HUES48 (cell line): ENCODE data around the gene DAGLA.

ENCODE experiments used
- H3K27ac ChIP-seq: one replicate; pipeline ENCODE4 v1.7.0; 2013; ENCODE audit warnings: low read depth, low read length, inconsistent platforms
- H3K27me3 ChIP-seq: 2 replicates; pipeline ENCODE4 v1.6.1; 2013; ENCODE audit warnings: mild to moderate bottlenecking, low read length; ENCODE audit not compliant: control insufficient read depth, insufficient read depth
- H3K36me3 ChIP-seq: 2 replicates; pipeline ENCODE4 v1.6.1; 2013; ENCODE audit warnings: low read length; ENCODE audit not compliant: control insufficient read depth, insufficient read depth
- H3K4me1 ChIP-seq: 2 replicates; pipeline ENCODE4 v1.6.1; 2013; ENCODE audit warnings: mild to moderate bottlenecking, low read length; ENCODE audit not compliant: control insufficient read depth, insufficient read depth
- H3K4me3 ChIP-seq: 2 replicates; pipeline ENCODE4 v1.5.1; 2013; ENCODE audit warnings: mild to moderate bottlenecking, low read depth, low read length
- H3K9ac ChIP-seq: 2 replicates; pipeline ENCODE4 v1.6.1; 2013; ENCODE audit warnings: mild to moderate bottlenecking, low read depth, low read length, moderate library complexity
- H3K9me3 ChIP-seq: 2 replicates; pipeline ENCODE4 v1.6.1; 2013; ENCODE audit warnings: low read length; ENCODE audit not compliant: control insufficient read depth, insufficient read depth

The DAGLA gene

DNA sequence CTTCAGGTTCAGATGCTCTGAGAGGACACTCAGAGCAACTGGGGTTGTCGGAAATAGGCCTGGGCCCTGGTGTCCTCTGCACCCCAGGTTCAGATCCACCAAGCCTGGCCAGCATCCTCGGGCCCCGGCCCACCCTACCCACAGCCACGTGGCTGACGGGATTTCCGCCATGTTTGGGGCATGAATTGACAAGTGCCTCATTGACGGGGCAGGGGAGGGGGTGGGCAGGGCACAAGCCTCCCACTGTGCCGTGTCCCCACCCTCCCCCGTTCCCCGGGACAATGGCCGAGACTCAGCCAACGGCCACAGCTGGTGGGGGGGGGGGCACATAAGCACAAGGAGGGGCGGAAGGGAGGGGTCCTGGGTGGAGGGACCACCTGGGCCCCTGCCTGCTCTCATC, 80.8 kb downstream of the DAGLA start:
- Histone ChIP-seq H3K9ac (no peak overlapping the region), H3K4me1 (peaks cover 17% of the 10 kb centered on the region), H3K27ac (no peak overlapping the region), H3K4me3 (no peak overlapping the region), H3K9me3 (no peaks in the 10 kb centered on the region), H3K36me3 (no peaks in the 10 kb centered on the region), H3K27me3 (no peaks in the 10 kb centered on the region)

GRCh38 chr11:61761440-61762222, 81.4 kb downstream of the DAGLA start:
- Histone ChIP-seq H3K27ac (no peak overlapping the region), H3K4me1 (peaks cover 10% of the 10 kb centered on the region; the same call in 1 of the 2 replicates), H3K4me3 (no peak overlapping the region), H3K9me3 (no peaks in the 10 kb centered on the region), H3K9ac (no peak overlapping the region), H3K27me3 (no peaks in the 10 kb centered on the region), H3K36me3 (no peaks in the 10 kb centered on the region)

DNA sequence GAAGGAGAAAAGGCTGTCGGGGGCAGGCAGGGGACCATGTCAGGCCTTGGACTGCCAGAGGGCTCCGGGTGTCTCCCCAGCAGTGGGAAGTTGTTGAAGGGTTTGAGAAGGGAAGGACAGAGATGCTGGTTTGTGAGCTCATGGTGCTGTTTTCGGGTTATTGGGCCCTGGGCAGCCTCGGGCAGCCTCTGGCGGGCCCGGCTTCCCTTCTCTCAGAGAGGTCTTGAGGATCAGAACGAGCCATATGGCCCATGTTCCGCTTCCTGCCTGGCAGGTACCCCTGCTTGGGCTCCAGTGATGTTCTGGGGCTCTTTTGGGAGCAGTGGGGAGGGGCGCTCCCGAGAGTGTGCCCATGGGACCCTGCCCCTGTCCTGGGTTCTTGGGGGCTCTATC, 82.0 kb downstream of the DAGLA start:
- Histone ChIP-seq H3K9ac (no peak overlapping the region), H3K4me1 (peaks cover 9% of the 10 kb centered on the region; the same call in 1 of the 2 replicates)

GRCh38 chr11:61762798-61763197, 82.6 kb downstream of the DAGLA start:
- Histone ChIP-seq H3K9ac (no peak overlapping the region), H3K27me3 (no peaks in the 10 kb centered on the region), H3K36me3 (no peaks in the 10 kb centered on the region), H3K4me1 (peaks cover 9% of the 10 kb centered on the region; the same call in 1 of the 2 replicates), H3K27ac (no peak overlapping the region), H3K4me3 (no peak overlapping the region), H3K9me3 (no peaks in the 10 kb centered on the region)

More for the DNA sequence above, 82.0 kb downstream of the DAGLA start:
- Histone ChIP-seq H3K9me3 (no peaks in the 10 kb centered on the region), H3K4me3 (no peak overlapping the region), H3K27me3 (no peaks in the 10 kb centered on the region), H3K27ac (no peak overlapping the region), H3K36me3 (no peaks in the 10 kb centered on the region)

GRCh38 chr11:61763930-61764605, 83.9 kb downstream of the DAGLA start:
- Histone ChIP-seq H3K36me3 (no peaks in the 10 kb centered on the region), H3K4me1 (peaks cover 9% of the 10 kb centered on the region; the same call in 1 of the 2 replicates), H3K9me3 (no peaks in the 10 kb centered on the region), H3K27me3 (no peaks in the 10 kb centered on the region), H3K9ac (no peak overlapping the region), H3K4me3 (no peak overlapping the region), H3K27ac (no peak overlapping the region)

DNA sequence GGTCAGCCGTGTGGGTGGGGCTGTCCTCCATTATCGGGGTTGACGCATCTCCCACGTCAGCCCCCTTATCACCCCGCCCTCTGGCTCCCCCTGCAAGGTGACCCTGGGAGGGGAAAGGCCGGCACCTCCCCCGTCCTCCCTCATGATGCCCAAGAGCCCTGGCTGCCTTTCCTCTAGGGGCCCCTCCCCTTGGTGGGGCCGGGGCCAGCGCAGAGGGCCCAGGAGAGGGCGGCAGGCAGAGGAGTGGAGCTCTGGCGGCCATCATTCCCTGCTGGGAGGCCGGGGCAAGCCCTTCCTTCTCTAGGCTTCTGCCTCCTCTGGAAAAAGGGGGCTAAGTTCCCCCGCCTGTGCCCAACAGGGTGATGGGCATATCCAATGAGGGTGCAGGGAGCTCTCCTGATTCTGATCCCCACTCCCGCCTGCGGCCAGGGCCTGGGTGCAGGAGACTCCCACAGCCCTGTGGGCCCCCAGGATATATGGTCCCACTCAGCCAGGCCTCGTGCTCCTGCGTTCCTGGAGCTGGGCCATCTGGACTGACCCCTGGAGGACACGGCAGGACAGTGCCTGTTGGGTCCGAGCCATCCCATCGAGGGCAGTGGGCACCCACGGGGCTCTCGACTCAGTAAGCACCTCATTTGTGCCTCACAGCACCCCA, 84.5 kb downstream of the DAGLA start:
- no peak overlapping the region for H3K4me3 ChIP-seq
- H3K36me3 ChIP-seq, result no peaks in the 10 kb centered on the region
- peaks cover 16% of the 10 kb centered on the region; the same call in 1 of the 2 replicates for H3K4me1 ChIP-seq

DNA sequence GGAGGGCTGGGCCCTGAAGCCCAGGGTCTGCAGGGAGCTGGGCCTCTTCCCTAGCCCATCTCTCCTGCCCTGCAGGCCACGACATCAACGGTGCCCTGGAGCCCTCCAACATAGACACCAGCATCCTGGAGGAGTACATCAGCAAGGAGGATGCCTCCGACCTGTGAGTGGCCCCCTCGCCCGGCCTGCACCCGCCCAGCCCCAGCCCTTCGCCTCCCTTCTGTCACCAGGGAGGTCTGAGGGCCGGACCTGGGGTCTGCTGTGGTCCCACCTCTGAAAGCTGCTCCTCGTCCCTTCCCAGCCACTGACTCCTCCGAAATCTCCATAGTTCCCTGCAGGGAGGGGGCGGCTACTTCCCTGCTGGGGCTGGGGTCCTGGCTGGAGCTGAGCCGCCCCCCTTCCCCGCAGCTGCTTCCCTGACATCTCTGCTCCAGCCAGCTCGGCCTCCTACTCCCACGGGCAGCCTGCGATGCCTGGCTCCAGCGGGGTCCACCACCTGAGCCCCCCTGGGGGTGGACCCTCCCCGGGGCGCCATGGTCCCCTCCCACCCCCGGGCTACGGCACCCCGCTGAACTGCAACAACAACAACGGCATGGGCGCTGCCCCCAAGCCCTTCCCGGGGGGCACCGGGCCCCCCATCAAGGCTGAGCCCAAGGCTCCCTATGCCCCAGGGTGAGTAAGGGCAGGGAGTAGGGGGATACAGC, 85.5 kb downstream of the DAGLA start:
- H3K4me1 ChIP-seq, result peaks cover 18% of the 10 kb centered on the region; the same call in 1 of the 2 replicates
- H3K9ac ChIP-seq, result no peak overlapping the region
- H3K4me3 ChIP-seq, result no peak overlapping the region
- no peaks in the 10 kb centered on the region for H3K27me3 ChIP-seq
- no peaks in the 10 kb centered on the region for H3K36me3 ChIP-seq
- H3K9me3 ChIP-seq, result no peaks in the 10 kb centered on the region
- H3K27ac ChIP-seq, result no peak overlapping the region

More for the DNA sequence above, 84.5 kb downstream of the DAGLA start:
- Histone ChIP-seq H3K27ac (no peak overlapping the region), H3K27me3 (no peaks in the 10 kb centered on the region), H3K9ac (no peak overlapping the region), H3K9me3 (no peaks in the 10 kb centered on the region)

DNA sequence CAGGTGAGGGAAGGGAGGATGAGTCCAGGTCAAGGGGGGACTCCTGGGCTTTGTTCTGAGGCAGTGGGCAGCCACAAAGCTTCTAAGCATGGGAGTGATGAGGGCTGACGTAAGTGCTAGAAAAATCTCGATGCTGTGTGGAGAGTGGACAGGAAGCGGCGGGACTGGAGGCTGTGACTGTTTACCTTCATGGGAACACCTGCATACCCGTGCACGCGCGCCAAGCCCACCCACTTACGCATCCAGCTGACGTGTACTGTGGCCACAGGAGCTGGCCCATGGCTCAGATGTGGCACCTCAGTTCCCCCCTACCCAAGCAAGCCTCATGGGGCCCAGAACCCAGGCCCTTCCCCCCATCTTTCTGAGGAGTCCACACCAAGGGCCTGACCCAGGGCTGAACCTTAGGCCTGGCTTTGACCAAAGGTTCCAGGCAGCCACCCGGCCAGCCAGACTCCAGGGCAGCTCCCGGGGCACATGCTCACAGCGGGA, 86.2 kb downstream of the DAGLA start:
- H3K36me3 ChIP-seq, result no peaks in the 10 kb centered on the region
- no peak overlapping the region for H3K9ac ChIP-seq
- peaks cover 18% of the 10 kb centered on the region; the same call in 1 of the 2 replicates for H3K4me1 ChIP-seq
- H3K27ac ChIP-seq, result no peak overlapping the region
- no peaks in the 10 kb centered on the region for H3K27me3 ChIP-seq
- H3K4me3 ChIP-seq, result no peak overlapping the region
- H3K9me3 ChIP-seq, result no peaks in the 10 kb centered on the region

GRCh38 chr11:61768376-61769076, 88.3 kb downstream of the DAGLA start:
- Histone ChIP-seq H3K27ac (no peak overlapping the region), H3K9ac (no peak overlapping the region)

More at GRCh38 chr11:61768376-61769076, 88.3 kb downstream of the DAGLA start:
- Histone ChIP-seq H3K36me3 (no peaks in the 10 kb centered on the region), H3K4me3 (no peak overlapping the region), H3K9me3 (no peaks in the 10 kb centered on the region), H3K4me1 (peaks cover 13% of the 10 kb centered on the region; the same call in 1 of the 2 replicates), H3K27me3 (no peaks in the 10 kb centered on the region)
